ENCODE results near the gene GDPD1. TPM values are rescaled to one million over a fixed set of nuclear protein-coding genes. Genes with fewer than 3 reads are reported as not detected.

The GDPD1 gene
- total and polyA plus RNA-seq, 2 donors from 2014 or later = 2.5 to 2.8 TPM

DNA sequence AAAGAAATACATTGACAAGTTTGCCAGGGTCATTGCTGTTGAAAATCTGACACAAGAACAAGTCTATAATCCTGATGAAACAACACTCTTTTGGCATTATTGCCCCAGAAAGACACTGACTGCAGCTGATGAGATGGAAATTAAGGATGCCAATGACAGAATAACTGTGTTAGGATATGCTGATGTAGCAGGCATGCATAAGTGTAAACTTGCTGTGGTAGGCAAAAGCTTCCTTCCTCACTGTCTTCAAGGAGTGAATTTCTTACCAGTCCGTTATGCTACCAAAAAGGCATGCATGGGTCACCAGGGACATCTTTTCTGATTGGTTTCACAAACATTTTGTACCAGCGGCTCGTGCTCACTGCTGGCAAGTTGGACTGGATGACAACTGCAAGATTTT, 10.5 kb downstream of the GDPD1 start:
- TF ChIP-seq, protein P1, sequence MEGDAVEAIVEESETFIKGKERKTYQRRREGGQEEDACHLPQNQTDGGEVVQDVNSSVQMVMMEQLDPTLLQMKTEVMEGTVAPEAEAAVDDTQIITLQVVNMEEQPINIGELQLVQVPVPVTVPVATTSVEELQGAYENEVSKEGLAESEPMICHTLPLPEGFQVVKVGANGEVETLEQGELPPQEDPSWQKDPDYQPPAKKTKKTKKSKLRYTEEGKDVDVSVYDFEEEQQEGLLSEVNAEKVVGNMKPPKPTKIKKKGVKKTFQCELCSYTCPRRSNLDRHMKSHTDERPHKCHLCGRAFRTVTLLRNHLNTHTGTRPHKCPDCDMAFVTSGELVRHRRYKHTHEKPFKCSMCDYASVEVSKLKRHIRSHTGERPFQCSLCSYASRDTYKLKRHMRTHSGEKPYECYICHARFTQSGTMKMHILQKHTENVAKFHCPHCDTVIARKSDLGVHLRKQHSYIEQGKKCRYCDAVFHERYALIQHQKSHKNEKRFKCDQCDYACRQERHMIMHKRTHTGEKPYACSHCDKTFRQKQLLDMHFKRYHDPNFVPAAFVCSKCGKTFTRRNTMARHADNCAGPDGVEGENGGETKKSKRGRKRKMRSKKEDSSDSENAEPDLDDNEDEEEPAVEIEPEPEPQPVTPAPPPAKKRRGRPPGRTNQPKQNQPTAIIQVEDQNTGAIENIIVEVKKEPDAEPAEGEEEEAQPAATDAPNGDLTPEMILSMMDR (IDR thresholded peaks at IDR 0.05; ENCODE audit: borderline replicate concordance, extremely low read depth, insufficient read depth) = no peak
- Histone ChIP-seq H3K27me3 (ENCODE audit: control insufficient read depth, insufficient read depth, low read length) (no peaks in the 10 kb centered on the region), H3K9ac (ENCODE audit: low read length in 3 of 3) (no peak overlapping the region), H3K9me3 (ENCODE audit: control insufficient read depth in 2 of 3, insufficient read depth in 1 of 3, low read length in 3 of 3) (no peaks in the 10 kb centered on the region), H3K4me3 (ENCODE audit: low read length in 3 of 3) (no peak overlapping the region), H3K27ac (ENCODE audit: low read depth in 2 of 2, low read length in 2 of 2) (no peak overlapping the region), H3K36me3 (ENCODE audit: control insufficient read depth in 2 of 3, insufficient read depth in 3 of 3, low read length in 3 of 3) (no peaks in the 10 kb centered on the region), H3K4me1 (ENCODE audit: control insufficient read depth in 2 of 3, insufficient read depth in 2 of 3, low read depth in 1 of 3, low read length in 3 of 3) (no peaks in the 10 kb centered on the region)
- FAIRE-seq (no peak), DNase-seq (no peak)
- intact Hi-C loops (cut with DNase I) = no loop called here

- DNase-seq (no peak), FAIRE-seq (no peak)
- Histone ChIP-seq H3K9me3 (ENCODE audit: control insufficient read depth in 2 of 3, insufficient read depth in 1 of 3, low read length in 3 of 3) (no peaks in the 10 kb centered on the region), H3K4me3 (ENCODE audit: low read length in 3 of 3) (no peak overlapping the region), H3K4me1 (ENCODE audit: control insufficient read depth in 2 of 3, insufficient read depth in 2 of 3, low read depth in 1 of 3, low read length in 3 of 3) (no peaks in the 10 kb centered on the region), H3K9ac (ENCODE audit: low read length in 3 of 3) (no peak overlapping the region), H3K36me3 (ENCODE audit: control insufficient read depth in 2 of 3, insufficient read depth in 3 of 3, low read length in 3 of 3) (no peaks in the 10 kb centered on the region), H3K27ac (ENCODE audit: low read depth in 2 of 2, low read length in 2 of 2) (no peak overlapping the region), H3K27me3 (ENCODE audit: control insufficient read depth, insufficient read depth, low read length) (no peaks in the 10 kb centered on the region)
- intact Hi-C loops (cut with DNase I) = no loop called here
- TF ChIP-seq, protein P1 (IDR thresholded peaks at IDR 0.05; ENCODE audit: borderline replicate concordance, extremely low read depth, insufficient read depth) = no peak
Observed at GRCh38 chr17:59234631-59235030, 14.3 kb downstream of the GDPD1 start.

- H3K4me3 ChIP-seq (ENCODE audit: low read length in 3 of 3) = no peak overlapping the region
- DNase-seq = no peak
- H3K9me3 ChIP-seq (ENCODE audit: control insufficient read depth in 2 of 3, insufficient read depth in 1 of 3, low read length in 3 of 3) = no peaks in the 10 kb centered on the region
- TF ChIP-seq, protein P1 (IDR thresholded peaks at IDR 0.05; ENCODE audit: borderline replicate concordance, extremely low read depth, insufficient read depth) = no peak
- no peak for FAIRE-seq
- H3K36me3 ChIP-seq (ENCODE audit: control insufficient read depth in 2 of 3, insufficient read depth in 3 of 3, low read length in 3 of 3) = no peaks in the 10 kb centered on the region
- H3K4me1 ChIP-seq (ENCODE audit: control insufficient read depth in 2 of 3, insufficient read depth in 2 of 3, low read depth in 1 of 3, low read length in 3 of 3) = no peaks in the 10 kb centered on the region
- intact Hi-C loops (cut with DNase I) = no loop called here
- H3K9ac ChIP-seq (ENCODE audit: low read length in 3 of 3) = no peak overlapping the region
- H3K27ac ChIP-seq (ENCODE audit: low read depth in 2 of 2, low read length in 2 of 2) = no peak overlapping the region
- no peaks in the 10 kb centered on the region for H3K27me3 ChIP-seq (ENCODE audit: control insufficient read depth, insufficient read depth, low read length)
Observed at GRCh38 chr17:59238906-59239305, 18.6 kb downstream of the GDPD1 start.

GRCh38 chr17:59244081-59244480, 23.8 kb downstream of the GDPD1 start:
- intact Hi-C loops (cut with DNase I) = no loop called here

More at GRCh38 chr17:59244081-59244480, 23.8 kb downstream of the GDPD1 start:
- Histone ChIP-seq H3K27ac (ENCODE audit: low read depth in 2 of 2, low read length in 2 of 2) (no peak overlapping the region), H3K9ac (ENCODE audit: low read length in 3 of 3) (no peak overlapping the region), H3K27me3 (ENCODE audit: control insufficient read depth, insufficient read depth, low read length) (no peaks in the 10 kb centered on the region), H3K36me3 (ENCODE audit: control insufficient read depth in 2 of 3, insufficient read depth in 3 of 3, low read length in 3 of 3) (no peaks in the 10 kb centered on the region), H3K4me1 (ENCODE audit: control insufficient read depth in 2 of 3, insufficient read depth in 2 of 3, low read depth in 1 of 3, low read length in 3 of 3) (no peaks in the 10 kb centered on the region), H3K9me3 (ENCODE audit: control insufficient read depth in 2 of 3, insufficient read depth in 1 of 3, low read length in 3 of 3) (no peaks in the 10 kb centered on the region), H3K4me3 (ENCODE audit: low read length in 3 of 3) (no peak overlapping the region)
- DNase-seq = no peak
- TF ChIP-seq, protein P1 (IDR thresholded peaks at IDR 0.05; ENCODE audit: borderline replicate concordance, extremely low read depth, insufficient read depth) = no peak
- no peak for FAIRE-seq

All from kidney (tissue), 14 donors.